GM18867 (cell line): Measurements from ENCODE around the gene NEXN.

Experiments
- ATAC-seq: cut with Tn5 transposase; IDR thresholded peaks from one replicate; pipeline ENCODE4 v1.9.1; 2021; ENCODE audit warnings: mild to moderate bottlenecking, moderate library complexity; ENCODE audit not compliant: unreplicated experiment

The NEXN gene

DNA sequence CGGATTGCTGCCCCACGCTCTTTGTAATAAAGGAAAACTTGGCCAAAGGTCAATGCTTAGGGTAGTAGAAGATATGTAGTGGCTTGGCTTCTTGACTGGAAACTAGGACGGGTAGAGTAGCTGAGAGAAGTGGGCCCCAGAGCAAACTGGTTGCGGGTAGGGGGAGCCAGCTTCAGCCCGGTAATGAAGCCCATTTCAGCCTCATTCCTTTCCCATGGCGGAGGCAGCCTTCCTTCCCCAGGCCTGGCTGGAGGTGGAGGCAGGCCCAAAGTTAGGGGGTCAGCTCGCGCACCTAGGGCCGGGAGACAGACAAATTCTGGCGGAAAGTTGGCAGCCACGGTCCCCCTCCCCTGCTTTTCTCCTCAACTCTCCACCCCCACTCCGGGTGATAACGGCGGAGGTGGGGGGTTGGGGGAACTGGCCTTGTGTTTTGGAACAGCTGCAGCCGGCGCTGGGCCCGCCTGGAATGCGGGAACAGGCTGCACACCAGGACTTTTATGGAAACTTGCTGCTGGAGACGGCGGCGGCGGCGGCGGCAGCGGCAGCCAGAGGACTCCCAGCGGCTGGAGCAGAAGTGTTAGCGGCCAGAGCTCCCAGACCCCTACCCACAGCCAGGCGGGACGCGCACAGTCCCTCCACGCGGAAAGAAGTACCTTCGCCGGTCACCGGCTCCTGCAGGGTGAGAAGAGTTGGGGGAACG is at the start of gene NEXN:
NEXN (plus strand) TSS at position 544 of the 700 bp plus-strand sequence. CDS start 27,483 bp downstream, outside the sequence.
- ATAC-seq: peak; percentile 8

DNA sequence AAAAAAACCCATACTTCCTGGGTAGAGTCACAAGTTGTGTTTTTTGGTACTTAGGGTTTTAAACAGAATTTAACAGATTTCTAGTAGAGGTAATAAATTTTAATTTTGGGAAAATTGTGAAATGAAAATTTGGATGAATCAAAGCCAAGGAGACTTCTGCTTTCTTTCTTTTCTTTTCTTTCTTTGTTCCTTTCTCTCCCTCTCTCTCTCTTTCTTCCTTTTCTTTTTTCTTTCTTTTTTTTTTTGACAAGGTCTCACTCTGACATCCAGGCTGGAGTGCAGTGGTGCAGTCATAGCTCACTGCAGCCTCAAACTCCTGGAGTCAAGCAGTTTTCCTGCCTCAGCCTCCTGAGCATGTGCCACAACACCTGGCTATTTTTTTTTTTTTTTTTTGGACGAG is 46.9 kb upstream of the NEXN start:
- ATAC-seq: no peak

DNA sequence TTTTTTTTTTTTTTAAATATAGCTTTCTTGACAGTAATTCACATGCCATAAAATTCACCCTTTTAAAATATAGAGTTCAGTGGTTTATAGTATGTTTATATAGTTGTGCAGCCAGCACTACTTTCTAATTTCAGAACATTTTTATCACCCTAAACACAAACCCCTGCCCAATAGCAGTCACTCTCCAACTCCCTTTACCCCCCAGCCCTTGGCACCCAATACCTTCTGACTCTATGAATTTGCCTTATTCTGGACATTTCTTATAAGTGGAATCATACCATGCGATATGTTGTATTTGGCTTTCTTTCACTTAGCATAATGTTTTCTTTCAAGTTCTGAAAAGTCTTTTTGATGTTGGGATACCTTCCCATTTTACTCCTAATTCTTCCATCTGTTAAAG is 42.5 kb upstream of the NEXN start:
- no peak for ATAC-seq

DNA sequence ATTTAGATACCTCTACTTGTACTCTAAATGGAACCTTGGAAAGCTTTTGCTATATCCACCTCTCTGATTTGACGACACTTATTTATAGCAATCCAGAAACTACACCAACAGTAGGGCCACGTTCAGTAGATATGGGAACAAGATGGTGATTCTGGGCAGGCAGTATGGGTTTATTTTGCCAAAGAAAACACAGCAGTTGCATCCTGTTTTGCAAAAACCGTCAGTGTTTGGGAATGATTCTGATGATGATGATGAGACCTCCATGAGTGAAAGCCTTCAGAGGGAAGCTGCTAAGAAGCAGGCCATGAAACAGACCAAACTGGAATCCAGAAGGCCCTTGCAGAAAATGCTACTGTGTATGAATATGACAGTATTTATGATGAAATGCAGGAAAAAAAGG is 41.5 kb upstream of the NEXN start:
- no peak for ATAC-seq

DNA sequence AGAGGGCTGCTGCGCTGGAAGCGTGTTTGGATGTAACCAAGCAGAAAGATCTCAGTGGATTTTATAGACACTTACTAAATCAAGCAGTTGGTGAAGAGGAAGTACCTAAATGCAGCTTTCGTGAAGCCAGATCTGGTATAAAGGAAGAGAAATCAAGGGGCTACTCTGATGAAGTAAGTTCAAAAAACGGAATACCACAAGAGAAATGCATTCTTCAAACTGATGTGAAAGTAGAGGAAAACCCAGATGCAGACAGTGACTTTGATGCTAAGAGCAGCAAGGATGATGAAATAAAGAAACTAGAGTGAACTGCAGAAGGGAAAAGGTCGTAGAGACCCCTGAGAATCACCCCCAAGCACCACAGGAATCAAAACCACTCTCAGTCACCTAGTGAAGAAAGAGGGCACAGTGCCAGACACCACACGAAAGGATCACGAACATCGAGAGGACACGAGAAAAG is 40.8 kb upstream of the NEXN start:
- ATAC-seq: no peak

DNA sequence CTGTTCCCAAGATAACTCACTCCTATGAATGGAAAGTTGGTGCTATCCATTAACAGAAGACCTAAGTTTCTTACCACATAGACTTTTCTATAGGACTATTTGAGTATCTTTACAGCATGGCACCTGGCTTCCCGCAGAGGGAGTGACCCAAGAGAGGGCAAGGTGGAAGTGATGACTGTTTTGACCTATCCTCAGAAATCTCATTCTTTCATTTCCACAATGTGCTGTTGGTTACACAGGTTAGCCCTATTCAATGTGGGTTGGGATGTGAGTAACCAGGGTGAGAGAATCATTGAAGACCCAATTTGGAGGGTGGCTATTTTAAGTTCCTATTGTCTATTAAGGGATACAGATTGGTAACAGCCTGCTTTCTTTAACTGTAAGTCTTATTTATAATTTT is 38.3 kb upstream of the NEXN start:
- no peak for ATAC-seq

DNA sequence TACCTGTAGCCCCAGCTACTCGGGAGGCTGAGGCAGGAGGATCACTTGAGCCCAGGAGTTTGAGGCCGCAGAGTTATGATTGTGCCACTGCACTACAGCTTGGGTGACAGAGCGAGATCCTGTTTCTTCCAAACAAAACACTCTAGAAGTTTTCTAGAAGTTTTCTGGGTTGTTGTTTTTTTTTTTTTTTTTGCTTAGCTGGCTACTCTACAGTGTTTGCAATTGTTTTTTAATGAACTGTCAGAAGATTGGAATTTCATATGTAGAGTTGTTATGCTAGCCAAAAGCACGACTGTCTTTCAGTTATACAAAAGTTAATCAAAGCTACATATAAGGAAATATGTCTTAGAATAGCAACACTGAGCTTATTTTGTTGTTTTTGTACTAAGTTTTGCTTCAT is 30.9 kb upstream of the NEXN start:
- ATAC-seq: no peak

DNA sequence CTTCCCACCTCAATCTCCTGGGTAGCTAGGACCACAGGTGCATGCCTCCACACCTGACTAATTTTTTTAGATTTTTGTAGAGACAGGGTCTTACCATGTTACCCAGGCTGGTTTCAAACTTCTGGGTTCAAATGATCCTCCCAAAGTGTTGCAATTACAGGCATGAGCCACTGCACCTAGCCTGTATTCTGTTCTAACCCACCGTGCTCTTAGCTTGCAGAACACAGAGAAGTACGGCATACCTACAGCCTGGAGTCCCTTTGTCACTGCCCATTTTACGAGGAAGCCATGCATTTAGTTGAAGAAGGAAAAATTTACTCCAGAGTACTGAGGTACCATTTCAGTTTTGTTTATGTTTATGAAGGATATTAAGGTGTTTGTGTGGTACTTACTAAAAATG is 29.7 kb upstream of the NEXN start:
- no peak for ATAC-seq

DNA sequence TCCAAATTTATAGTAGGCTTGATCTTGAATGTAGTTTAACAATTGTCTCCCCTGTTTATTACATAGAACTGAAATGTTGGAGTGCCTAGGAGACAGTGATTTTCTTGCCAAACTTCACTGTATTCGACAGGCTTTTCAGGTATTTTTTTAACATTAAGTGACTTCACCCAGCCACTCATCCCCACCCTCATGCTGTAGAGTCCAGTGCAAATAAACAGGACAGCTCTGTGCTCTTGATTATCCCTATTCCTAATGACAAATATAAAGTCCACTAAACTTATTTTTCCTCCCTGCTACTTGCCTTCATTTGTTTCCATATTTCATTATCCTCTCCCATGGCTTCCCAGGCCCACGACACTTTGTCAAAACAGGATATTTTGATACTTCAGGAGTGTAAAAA is 29.2 kb upstream of the NEXN start:
- ATAC-seq: no peak

DNA sequence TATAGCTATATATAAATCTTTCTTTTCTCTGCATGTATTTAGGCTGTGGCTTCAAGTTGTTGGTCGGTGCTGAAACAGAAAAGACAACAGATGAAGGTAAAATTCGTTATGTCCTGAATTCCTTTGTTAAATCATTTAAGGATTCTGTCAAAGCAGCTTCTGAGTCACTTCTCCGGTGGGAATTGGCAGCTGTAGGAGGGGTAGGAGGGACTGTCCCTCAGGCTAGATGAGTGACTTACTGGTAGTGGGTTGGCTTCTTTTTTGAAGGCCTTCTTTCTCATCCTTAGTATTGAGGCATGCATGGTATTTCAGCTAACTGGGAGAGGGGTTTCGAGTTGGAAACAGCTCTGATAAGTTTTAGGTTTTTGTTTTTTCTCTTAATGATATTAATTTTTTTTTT is 22.1 kb upstream of the NEXN start:
- ATAC-seq: no peak

DNA sequence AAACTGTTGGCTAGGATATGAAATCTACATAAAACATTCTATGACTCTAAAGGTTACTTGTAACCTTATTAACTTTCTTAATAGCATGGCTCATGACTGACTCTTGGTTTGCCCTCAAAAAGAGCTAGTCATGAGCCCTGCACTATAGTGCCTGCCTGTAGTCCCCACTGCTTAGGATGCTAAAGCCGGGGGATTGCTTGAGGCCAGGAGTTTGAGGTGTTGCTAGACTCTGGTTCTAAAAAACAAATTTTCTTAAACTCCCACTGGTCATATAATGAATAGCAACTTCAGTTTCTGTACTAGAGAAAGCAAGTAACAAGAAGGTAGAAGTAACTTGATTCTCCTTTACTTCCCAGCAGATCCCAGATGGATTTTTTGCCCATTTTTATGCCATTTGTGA is 15.8 kb upstream of the NEXN start:
- ATAC-seq: no peak

DNA sequence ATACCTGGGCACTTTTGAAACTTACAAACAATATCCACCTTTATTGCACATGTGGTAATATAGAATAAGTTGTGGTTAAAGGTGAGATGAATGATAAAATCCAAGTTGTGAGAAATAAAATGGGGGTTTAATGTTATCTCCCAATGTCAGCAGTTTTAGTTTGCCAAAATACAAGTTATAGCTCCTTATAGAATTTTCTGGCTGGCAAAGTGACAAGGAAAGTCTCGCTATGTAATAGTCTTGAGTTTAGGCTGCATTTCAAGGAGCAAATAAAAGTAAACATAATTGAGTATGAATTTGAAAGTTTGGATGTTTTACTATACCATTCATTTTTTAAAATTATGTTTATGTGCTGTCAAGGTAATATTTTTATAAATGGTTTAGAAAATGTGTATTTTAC is 15.0 kb upstream of the NEXN start:
- no peak for ATAC-seq

DNA sequence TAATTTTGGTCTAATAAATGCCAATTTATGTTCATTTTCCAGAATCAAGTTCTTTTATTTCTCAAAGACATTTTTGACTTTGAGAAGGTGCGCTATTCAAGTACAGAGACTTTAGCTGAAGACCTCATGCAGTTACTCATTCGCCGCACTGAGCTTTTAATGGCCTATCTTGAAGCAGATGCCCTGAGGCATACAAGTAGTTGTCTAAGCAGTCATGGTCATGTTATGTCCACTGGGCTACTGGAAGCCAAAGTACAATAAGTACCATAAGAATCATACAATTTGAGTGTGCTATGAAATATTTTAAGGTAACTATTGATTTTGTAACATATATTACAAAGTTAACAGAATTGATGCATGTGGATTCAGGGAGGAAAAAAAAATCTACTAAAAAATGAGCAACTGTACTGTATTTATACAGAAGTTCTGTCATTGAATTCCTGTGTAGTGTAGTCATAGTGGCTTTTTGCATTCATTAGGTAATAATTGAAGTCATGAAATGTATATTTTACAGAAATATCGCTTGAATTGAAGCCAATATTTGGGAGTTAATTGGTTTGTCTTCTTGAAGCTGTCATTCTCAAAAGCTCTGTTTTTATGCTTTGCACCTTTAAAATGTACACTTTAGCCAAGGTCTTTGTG is 13.5 kb upstream of the NEXN start:
- no peak for ATAC-seq

DNA sequence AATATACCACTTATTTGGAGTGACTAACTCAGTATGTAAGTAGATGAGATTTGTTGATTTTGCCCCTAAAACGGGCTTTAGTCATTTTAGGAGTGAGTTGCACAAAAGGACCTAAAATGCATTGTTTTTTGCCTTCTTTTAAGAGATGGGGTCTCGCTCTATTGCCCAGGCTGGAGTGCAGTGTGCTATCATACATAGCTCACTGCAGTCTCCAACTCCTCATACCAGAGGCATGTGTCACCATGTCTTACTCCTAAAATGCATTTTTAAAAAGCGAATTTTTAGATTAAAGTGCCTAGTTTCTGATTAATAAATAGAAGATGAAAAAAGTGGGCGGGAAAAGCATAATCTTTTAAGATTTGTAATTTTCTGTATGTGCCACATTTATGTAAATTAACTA is 11.5 kb upstream of the NEXN start:
- no peak for ATAC-seq

DNA sequence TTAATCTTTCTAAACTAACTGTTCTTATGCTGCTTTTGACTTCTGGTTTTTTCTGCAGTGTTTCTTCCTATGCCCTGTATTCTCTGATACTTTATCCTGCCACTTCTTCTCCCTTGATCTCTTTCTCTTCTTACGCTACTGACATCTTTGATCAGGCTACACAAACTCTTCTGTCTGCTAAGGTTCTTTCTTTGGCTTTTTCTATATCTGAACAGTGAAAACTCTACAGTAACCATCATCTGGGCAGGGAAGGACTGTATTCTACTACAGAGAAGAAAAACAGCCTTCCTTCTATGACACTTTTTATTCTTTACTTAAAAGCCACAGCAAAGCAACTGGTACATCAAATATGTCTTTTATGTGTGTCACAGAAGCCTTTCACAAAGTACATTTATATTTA is 7.4 kb upstream of the NEXN start:
- ATAC-seq: no peak

DNA sequence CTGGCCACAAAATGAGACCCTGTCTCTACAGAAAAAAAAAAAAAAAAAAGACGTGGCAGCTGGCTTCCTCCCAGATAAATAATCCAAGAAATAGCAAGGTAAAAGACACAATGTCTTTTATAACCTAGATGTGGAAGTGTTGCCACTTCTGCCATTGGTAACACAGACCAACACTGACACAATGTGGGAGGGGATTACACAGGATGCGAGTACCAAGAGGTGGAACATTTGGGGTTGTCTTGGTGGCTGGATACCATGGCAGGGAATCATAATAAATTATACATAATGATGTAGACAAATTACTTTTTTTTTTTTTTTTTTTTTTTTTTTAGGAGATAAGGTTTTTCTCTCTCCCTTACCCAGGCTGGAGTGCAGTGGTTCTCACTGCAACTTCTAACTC is 6.0 kb upstream of the NEXN start:
- ATAC-seq: no peak

DNA sequence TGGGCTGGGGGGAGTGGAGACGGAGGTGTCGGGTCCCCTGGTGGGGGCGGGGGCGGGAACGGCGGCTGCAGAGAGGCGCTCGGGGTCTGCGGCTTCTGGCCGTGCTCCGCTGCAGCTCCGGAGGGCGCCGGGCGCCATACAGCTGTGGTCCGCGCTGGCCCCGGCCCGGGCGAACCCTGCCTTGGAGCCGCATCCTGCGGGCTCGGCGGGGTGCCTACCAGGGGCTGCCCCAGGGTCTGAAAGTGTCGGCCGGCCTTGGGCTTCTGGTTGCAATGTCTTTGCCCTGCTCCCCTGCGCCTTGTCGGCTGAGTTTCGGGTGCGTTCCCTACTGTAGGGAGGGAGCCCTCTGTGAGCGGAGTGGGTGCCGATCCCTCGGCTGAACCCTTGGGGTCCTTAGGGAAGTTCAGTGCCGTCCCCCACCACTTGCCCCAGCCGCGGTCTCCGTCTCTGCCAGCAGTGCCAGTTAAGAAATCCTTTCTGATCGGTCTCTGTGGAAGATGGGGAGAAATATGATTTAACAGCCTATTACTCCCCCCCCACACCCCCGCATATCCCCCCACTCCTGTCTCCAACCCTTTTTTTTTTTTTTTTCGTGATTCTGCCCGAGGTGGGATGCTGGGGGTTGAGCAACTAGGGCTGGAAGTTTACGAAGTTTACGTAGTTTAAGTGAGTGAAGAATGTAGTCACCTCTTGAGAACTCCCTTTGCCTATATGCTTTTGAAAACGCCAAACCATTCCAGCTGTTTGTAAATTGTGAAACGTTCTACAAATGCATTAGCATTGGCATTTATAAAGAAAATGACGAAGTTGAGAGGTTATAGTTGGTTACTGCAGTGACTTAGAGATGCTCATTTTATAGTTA is 588 bp downstream of the NEXN start:
- peak; percentile 46 for ATAC-seq

DNA sequence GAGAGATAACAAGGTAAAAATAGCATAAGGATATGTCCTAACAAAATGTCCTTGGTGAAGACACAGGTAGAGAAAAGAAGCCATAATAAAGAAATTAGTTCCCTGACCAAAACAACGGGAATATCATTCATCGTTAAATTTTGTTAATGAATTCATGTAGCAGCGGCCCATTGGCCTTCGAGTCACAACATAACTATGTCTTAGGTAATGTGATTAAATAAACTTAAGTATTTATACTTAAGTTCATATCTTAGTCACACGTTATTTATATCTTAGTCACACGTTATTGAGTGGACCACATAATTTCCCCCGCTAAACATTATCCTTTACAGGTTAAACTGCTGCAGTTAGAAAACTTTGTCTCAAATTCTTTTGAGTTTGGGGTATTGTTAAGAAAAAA is 1.2 kb downstream of the NEXN start:
- ATAC-seq: no peak

DNA sequence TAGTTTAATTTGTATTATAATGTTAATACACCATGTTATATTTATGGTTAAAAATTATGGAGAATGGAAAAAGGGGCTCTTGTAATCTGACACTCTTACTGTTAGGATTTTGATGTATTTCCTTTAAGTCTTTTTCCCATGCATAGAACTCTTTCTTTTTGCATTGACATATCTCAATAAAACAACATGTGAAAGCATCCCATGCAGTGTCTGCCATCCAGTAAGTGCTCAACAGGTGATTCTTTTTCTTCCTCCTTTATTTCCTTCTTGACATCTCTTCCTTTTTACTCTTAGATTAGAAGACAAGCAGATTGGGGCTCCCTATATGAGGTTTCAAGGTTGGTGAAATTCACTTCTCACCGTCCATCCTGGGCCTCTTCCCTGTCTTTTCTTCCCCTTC is 2.8 kb downstream of the NEXN start:
- no peak for ATAC-seq

DNA sequence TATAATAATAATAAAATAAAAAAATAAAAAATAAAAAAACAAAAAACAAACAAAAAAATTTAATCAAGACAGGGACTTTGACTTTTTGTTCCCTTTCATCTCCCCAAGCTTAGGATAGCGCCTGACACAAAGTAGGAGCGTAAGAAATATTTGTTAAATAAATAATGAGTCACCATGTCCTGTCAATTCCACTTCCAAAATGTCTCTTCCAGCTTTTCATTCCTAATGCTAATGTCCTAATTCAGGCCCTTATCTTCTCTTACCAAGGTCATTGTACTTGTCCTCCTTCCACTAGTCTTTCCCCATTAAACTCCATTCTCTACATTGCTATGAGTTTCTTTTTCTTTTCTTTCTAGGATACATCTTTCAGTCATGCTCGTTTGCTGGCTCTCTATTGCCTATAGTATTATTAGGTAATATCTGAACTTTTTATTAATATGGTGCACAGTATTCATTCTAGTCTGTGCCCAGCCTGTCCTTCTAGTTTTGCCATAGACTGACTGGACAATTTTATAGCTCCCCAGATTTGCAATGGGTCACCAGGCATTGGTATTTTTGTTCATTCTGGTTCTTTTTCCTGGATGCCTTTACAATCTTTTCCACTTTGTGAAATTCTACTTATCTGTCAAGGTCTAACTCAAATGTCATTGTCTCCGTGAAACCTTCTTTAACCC is 11.4 kb downstream of the NEXN start:
- ATAC-seq: no peak

DNA sequence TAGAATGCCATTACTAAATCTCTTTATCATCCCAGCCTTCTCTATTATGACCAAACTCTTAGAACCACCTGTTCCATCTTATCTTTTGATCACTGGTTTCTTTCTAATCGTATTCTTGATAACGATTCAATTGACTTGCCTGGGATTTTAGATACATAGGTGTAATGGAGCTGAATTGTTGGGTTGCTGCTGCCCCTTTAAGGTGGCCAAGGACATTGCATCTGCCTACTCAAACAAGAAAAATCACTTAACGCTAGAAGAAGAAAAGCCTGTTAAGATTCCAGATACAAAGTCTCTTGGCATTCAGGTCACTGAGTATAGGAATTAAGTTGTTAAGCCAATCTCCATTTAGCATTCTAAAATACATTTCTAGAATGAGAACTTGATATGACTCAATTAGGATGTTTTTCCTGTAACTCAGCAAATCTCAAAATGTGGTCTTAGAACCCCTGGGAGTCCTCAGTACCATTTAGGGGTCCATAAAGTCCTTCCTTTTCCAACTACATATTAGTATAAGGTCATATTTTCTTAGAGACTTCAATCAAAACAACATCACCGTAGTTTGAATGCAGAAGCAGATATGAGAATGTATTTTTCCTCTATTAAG is 12.4 kb downstream of the NEXN start:
- no peak for ATAC-seq
